GM12864 (cell line): ENCODE measurements around the gene TBX2.
"Not testable (repeated sequence)": the region's sequence is repeated elsewhere in the genome, so short reads cannot be mapped to it uniquely, and the experiment has no call there.

Source experiments
- DNase-seq: peaks from one replicate; pipeline ENCODE4 v3.0.0-alpha.2; 2011; ENCODE audit warnings: low read depth
- H3K4me3 ChIP-seq: 2 replicates; pipeline ENCODE4 v1.5.1; 2011; ENCODE audit warnings: mild to moderate bottlenecking, low read depth, low read length, control low read depth
- CTCF ChIP-seq: IDR thresholded peaks from 2 replicates; pipeline ENCODE4 v1.5.1; 2011; ENCODE audit warnings: low read depth, mild to moderate bottlenecking, moderate library complexity, low read length, control low read depth, inconsistent platforms; ENCODE audit errors: missing control alignments

Gene TBX2

GRCh38 chr17:61423967-61424649 is 24.5 kb downstream of the TBX2 start:
- no peak overlapping the region for H3K4me3 ChIP-seq
- no peak for DNase-seq
- no peak for TF ChIP-seq CTCF

GRCh38 chr17:61425682-61426481 is 26.2 kb downstream of the TBX2 start:
- peak; percentile 21 for TF ChIP-seq CTCF
- no peak for DNase-seq
- H3K4me3 ChIP-seq = no peak overlapping the region

GRCh38 chr17:61426482-61427304 is 27.1 kb downstream of the TBX2 start:
- no peak overlapping the region for H3K4me3 ChIP-seq
- TF ChIP-seq CTCF = no peak
- no peak for DNase-seq

- no peak overlapping the region for H3K4me3 ChIP-seq
- no peak for TF ChIP-seq CTCF
- DNase-seq = no peak
Observed at GRCh38 chr17:61427567-61427966, 27.9 kb downstream of the TBX2 start.

GRCh38 chr17:61429274-61429673 is 29.6 kb downstream of the TBX2 start:
- H3K4me3 ChIP-seq = no peak overlapping the region
- no peak for DNase-seq
- no peak for TF ChIP-seq CTCF

- not testable (repeated sequence) for DNase-seq, H3K4me3 ChIP-seq
Observed at GRCh38 chr17:61429831-61430230, 30.2 kb downstream of the TBX2 start.
